Activated naive CD8-positive, alpha-beta T cell (primary cell): ENCODE measurements around the gene GFER.

ENCODE experiments used
- H3K27ac Mint-ChIP-seq: one replicate; pipeline ENCODE4 v1.8.0; 2021; ENCODE audit warnings: mixed read lengths
- H3K27me3 Mint-ChIP-seq: one replicate; pipeline ENCODE4 v1.8.0; 2021; ENCODE audit warnings: mixed read lengths
- H3K36me3 Mint-ChIP-seq: one replicate; pipeline ENCODE4 v1.8.0; 2021; ENCODE audit warnings: mixed read lengths
- H3K4me1 Mint-ChIP-seq: one replicate; pipeline ENCODE4 v1.8.0; 2021; ENCODE audit warnings: low read depth, mixed read lengths
- H3K4me3 Mint-ChIP-seq: one replicate; pipeline ENCODE4 v1.8.0; 2021; ENCODE audit warnings: mild to moderate bottlenecking, mixed read lengths
- H3K9me3 Mint-ChIP-seq: one replicate; pipeline ENCODE4 v1.8.0; 2021; ENCODE audit warnings: low read depth, mixed read lengths

The GFER gene

GRCh38 chr16:2001456-2002355 is 17.7 kb downstream of the GFER start:
- Mint-ChIP-seq H3K27me3 (no peaks in the 10 kb centered on the region), H3K27ac (no peak overlapping the region), H3K36me3 (peaks cover 4% of the 10 kb centered on the region), H3K4me3 (no peak overlapping the region), H3K4me1 (peaks cover 16% of the 10 kb centered on the region), H3K9me3 (no peaks in the 10 kb centered on the region)

- Mint-ChIP-seq H3K27me3 (no peaks in the 10 kb centered on the region), H3K4me3 (no peak overlapping the region), H3K36me3 (peaks cover 2% of the 10 kb centered on the region), H3K9me3 (no peaks in the 10 kb centered on the region), H3K4me1 (peaks cover 22% of the 10 kb centered on the region), H3K27ac (no peak overlapping the region)
Observed at GRCh38 chr16:2002406-2003230, 18.6 kb downstream of the GFER start.

- Mint-ChIP-seq H3K9me3 (no peaks in the 10 kb centered on the region), H3K4me3 (no peak overlapping the region), H3K36me3 (peaks cover 3% of the 10 kb centered on the region), H3K27ac (no peak overlapping the region), H3K4me1 (peaks cover 28% of the 10 kb centered on the region), H3K27me3 (no peaks in the 10 kb centered on the region)
Observed at GRCh38 chr16:2003231-2003826, 19.3 kb downstream of the GFER start.

GRCh38 chr16:2003827-2004641 is 20.0 kb downstream of the GFER start:
- Mint-ChIP-seq H3K36me3 (peaks cover 5% of the 10 kb centered on the region), H3K27me3 (no peaks in the 10 kb centered on the region), H3K4me1 (peaks cover 35% of the 10 kb centered on the region)

GRCh38 chr16:2004795-2005517 is 21.0 kb downstream of the GFER start:
- Mint-ChIP-seq H3K27ac (no peak overlapping the region), H3K36me3 (peaks cover 5% of the 10 kb centered on the region), H3K4me3 (no peak overlapping the region)

More at GRCh38 chr16:2003827-2004641, 20.0 kb downstream of the GFER start:
- H3K4me3 Mint-ChIP-seq = no peak overlapping the region
- H3K27ac Mint-ChIP-seq = no peak overlapping the region
- no peaks in the 10 kb centered on the region for H3K9me3 Mint-ChIP-seq

GRCh38 chr16:2005646-2006045 is 21.7 kb downstream of the GFER start:
- H3K27ac Mint-ChIP-seq = no peak overlapping the region
- H3K36me3 Mint-ChIP-seq = peaks cover 5% of the 10 kb centered on the region
- H3K4me3 Mint-ChIP-seq = peak overlapping the region; percentile 63
- peaks cover 40% of the 10 kb centered on the region for H3K4me1 Mint-ChIP-seq
- H3K27me3 Mint-ChIP-seq = no peaks in the 10 kb centered on the region
- H3K9me3 Mint-ChIP-seq = no peaks in the 10 kb centered on the region

More at GRCh38 chr16:2004795-2005517, 21.0 kb downstream of the GFER start:
- Mint-ChIP-seq H3K4me1 (peaks cover 35% of the 10 kb centered on the region), H3K9me3 (no peaks in the 10 kb centered on the region), H3K27me3 (no peaks in the 10 kb centered on the region)

GRCh38 chr16:2006317-2006716 is 22.3 kb downstream of the GFER start:
- Mint-ChIP-seq H3K27me3 (no peaks in the 10 kb centered on the region), H3K27ac (no peak overlapping the region), H3K4me3 (peak overlapping the region; percentile 67), H3K9me3 (no peaks in the 10 kb centered on the region), H3K36me3 (peaks cover 5% of the 10 kb centered on the region), H3K4me1 (peaks cover 40% of the 10 kb centered on the region)

GRCh38 chr16:2007081-2007836 is 23.3 kb downstream of the GFER start:
- H3K36me3 Mint-ChIP-seq = peaks cover 5% of the 10 kb centered on the region
- H3K27ac Mint-ChIP-seq = peak overlapping the region; percentile 90

GRCh38 chr16:2008009-2008526 is 24.1 kb downstream of the GFER start:
- Mint-ChIP-seq H3K27ac (peak overlapping the region; percentile 90), H3K4me1 (peaks cover 39% of the 10 kb centered on the region), H3K27me3 (no peaks in the 10 kb centered on the region), H3K9me3 (no peaks in the 10 kb centered on the region), H3K36me3 (peaks cover 3% of the 10 kb centered on the region), H3K4me3 (peak overlapping the region; percentile 93)

More at GRCh38 chr16:2007081-2007836, 23.3 kb downstream of the GFER start:
- Mint-ChIP-seq H3K9me3 (no peaks in the 10 kb centered on the region), H3K4me3 (peak overlapping the region; percentile 93), H3K27me3 (no peaks in the 10 kb centered on the region), H3K4me1 (peaks cover 40% of the 10 kb centered on the region)

GRCh38 chr16:2008631-2009163 is 24.7 kb downstream of the GFER start:
- Mint-ChIP-seq H3K36me3 (peaks cover 3% of the 10 kb centered on the region), H3K27me3 (no peaks in the 10 kb centered on the region), H3K4me1 (peaks cover 39% of the 10 kb centered on the region), H3K4me3 (peak overlapping the region; percentile 93), H3K9me3 (no peaks in the 10 kb centered on the region), H3K27ac (peak overlapping the region; percentile 90)

GRCh38 chr16:2009164-2009711 is 25.2 kb downstream of the GFER start:
- Mint-ChIP-seq H3K36me3 (peaks cover 3% of the 10 kb centered on the region), H3K9me3 (no peaks in the 10 kb centered on the region), H3K4me1 (peaks cover 39% of the 10 kb centered on the region), H3K27me3 (no peaks in the 10 kb centered on the region), H3K4me3 (peak overlapping the region; percentile 93), H3K27ac (peak overlapping the region; percentile 90)

- H3K4me1 Mint-ChIP-seq = peaks cover 37% of the 10 kb centered on the region
- peak within 1 kb of the TSS; percentile 96 for H3K4me3 Mint-ChIP-seq
- H3K9me3 Mint-ChIP-seq = no peaks in the 10 kb centered on the region
- H3K27ac Mint-ChIP-seq = peak within 1 kb of the TSS; percentile 98
- H3K27me3 Mint-ChIP-seq = no peaks in the 10 kb centered on the region
- peaks cover 3% of the 10 kb centered on the region for H3K36me3 Mint-ChIP-seq
Observed at GRCh38 chr16:2009791-2010510, 26.0 kb downstream of the GFER start, which contains the start of gene ZNF598. ZNF598 (minus strand) TSS chr16:2009821.
